Measurements from ENCODE around the gene PARM1. TPM values are rescaled to one million over a fixed set of nuclear protein-coding genes. Genes with fewer than 3 reads are reported as not detected.

Gene PARM1
- total and polyA plus RNA-seq, 2 donors (not counting 1 experiment from before 2014, with no cell fraction given): 0.30 to 2.0 TPM

DNA sequence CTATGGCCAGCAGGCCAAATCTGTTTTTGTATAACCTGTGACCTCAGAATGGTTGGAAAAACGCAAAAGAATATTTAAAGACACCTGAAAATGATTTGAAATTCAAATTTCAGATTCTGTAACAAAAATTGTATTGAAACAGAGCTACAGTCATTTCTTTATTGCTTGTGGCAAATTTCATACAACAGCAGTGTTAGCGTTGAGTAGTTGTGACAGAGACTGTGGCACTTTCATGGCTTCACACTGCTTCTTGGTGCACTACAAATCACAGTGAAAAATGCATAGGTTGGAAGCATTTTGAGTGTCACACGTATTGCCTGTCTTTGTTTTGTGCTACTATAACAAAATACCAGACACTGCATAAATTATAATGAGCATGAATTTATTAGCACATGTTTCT lies 12.2 kb upstream of the PARM1 start:
- no peaks in the 10 kb centered on the region for H4K20me1 ChIP-seq (ENCODE audit: control insufficient read depth, extremely low read depth, insufficient read depth, low read length)
- H3K9ac ChIP-seq (ENCODE audit: insufficient read depth, low read length): no peak overlapping the region
- H3K27me3 ChIP-seq (ENCODE audit: control insufficient read depth, insufficient read depth, low read length): no peaks in the 10 kb centered on the region
- TF ChIP-seq, protein P1, sequence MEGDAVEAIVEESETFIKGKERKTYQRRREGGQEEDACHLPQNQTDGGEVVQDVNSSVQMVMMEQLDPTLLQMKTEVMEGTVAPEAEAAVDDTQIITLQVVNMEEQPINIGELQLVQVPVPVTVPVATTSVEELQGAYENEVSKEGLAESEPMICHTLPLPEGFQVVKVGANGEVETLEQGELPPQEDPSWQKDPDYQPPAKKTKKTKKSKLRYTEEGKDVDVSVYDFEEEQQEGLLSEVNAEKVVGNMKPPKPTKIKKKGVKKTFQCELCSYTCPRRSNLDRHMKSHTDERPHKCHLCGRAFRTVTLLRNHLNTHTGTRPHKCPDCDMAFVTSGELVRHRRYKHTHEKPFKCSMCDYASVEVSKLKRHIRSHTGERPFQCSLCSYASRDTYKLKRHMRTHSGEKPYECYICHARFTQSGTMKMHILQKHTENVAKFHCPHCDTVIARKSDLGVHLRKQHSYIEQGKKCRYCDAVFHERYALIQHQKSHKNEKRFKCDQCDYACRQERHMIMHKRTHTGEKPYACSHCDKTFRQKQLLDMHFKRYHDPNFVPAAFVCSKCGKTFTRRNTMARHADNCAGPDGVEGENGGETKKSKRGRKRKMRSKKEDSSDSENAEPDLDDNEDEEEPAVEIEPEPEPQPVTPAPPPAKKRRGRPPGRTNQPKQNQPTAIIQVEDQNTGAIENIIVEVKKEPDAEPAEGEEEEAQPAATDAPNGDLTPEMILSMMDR (conservative IDR thresholded peaks at IDR 0.05 in 1 of 2, IDR thresholded peaks at IDR 0.05 in 1 of 2; ENCODE audit: low read depth in 1 of 2, low read length in 2 of 2): no peak
- no peak overlapping the region for H3K4me2 ChIP-seq (ENCODE audit: extremely low read depth, insufficient read depth, low read length)
- DNase-seq (ENCODE audit: low read depth in 2 of 2): no peak
- no peaks in the 10 kb centered on the region for H3K4me1 ChIP-seq (ENCODE audit: control insufficient read depth, extremely low read depth, insufficient read depth, low read length)
- no peaks in the 10 kb centered on the region for H3K9me3 ChIP-seq (ENCODE audit: control insufficient read depth, insufficient read depth, low read depth, low read length)
- H2AFZ ChIP-seq (ENCODE audit: low read length): no peak overlapping the region
- no peaks in the 10 kb centered on the region for H3K36me3 ChIP-seq (ENCODE audit: control insufficient read depth, insufficient read depth, low read length)
- H3K27ac ChIP-seq (ENCODE audit: insufficient read depth, low read length): no peak overlapping the region
- H3K4me3 ChIP-seq (replicated peaks in 1 of 4; ENCODE audit: control extremely low read depth in 1 of 4, insufficient read depth in 1 of 4, low read depth in 3 of 4, low read length in 4 of 4): no peak overlapping the region
- no peaks in the 10 kb centered on the region for H3K79me2 ChIP-seq (ENCODE audit: control insufficient read depth, insufficient read depth, low read length)

DNA sequence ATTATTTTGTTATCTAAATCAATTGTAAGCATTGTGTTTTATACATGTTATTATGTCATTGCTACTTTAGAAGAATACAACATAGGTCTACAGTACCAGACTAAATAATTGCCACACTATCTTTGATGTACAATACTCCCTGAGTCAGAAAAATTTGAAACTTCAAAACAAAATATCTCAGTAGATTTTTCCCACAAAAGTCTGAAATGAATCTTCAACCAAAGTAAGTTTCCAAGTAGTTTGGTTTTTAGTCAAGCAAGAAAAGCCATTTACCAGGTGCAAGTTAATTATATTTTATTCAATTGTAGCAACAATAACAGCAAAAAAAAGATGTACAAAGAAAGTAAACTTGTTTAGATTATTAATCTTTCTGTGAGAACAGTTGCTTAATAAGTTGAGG lies 11.4 kb upstream of the PARM1 start:
- Histone ChIP-seq H3K4me3 (replicated peaks in 1 of 4; ENCODE audit: control extremely low read depth in 1 of 4, insufficient read depth in 1 of 4, low read depth in 3 of 4, low read length in 4 of 4) (no peak overlapping the region), H3K4me2 (ENCODE audit: extremely low read depth, insufficient read depth, low read length) (no peak overlapping the region), H3K4me1 (ENCODE audit: control insufficient read depth, extremely low read depth, insufficient read depth, low read length) (no peaks in the 10 kb centered on the region), H3K27ac (ENCODE audit: insufficient read depth, low read length) (no peak overlapping the region), H3K27me3 (ENCODE audit: control insufficient read depth, insufficient read depth, low read length) (no peaks in the 10 kb centered on the region), H3K9me3 (ENCODE audit: control insufficient read depth, insufficient read depth, low read depth, low read length) (no peaks in the 10 kb centered on the region), H3K36me3 (ENCODE audit: control insufficient read depth, insufficient read depth, low read length) (no peaks in the 10 kb centered on the region), H2AFZ (ENCODE audit: low read length) (no peak overlapping the region), H3K9ac (ENCODE audit: insufficient read depth, low read length) (no peak overlapping the region), H3K79me2 (ENCODE audit: control insufficient read depth, insufficient read depth, low read length) (no peaks in the 10 kb centered on the region), H4K20me1 (ENCODE audit: control insufficient read depth, extremely low read depth, insufficient read depth, low read length) (no peaks in the 10 kb centered on the region)
- no peak for DNase-seq (ENCODE audit: low read depth in 2 of 2)
- TF ChIP-seq, protein P1 (conservative IDR thresholded peaks at IDR 0.05 in 1 of 2, IDR thresholded peaks at IDR 0.05 in 1 of 2; ENCODE audit: low read depth in 1 of 2, low read length in 2 of 2): no peak

DNA sequence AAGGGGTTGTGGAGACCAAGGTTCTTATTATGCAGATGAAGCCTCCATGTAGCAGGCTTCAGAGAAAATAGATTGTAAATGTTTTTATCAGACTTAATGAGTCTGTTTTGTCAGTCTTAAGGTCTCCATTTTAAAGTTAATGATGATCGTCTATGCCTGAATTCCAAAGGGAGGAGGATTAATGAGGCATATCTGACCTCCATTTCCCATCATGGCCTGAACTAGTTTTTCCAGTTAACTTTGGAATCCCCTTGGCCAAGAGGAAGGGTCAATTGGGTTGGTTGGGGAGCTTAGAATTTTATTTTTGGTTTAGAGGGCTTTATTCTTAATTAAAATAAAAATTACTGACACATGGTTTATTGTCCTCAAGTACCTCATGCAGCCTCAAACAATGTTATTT lies 6.9 kb upstream of the PARM1 start:
- Histone ChIP-seq H3K27ac (ENCODE audit: insufficient read depth, low read length) (no peak overlapping the region), H3K79me2 (ENCODE audit: control insufficient read depth, insufficient read depth, low read length) (no peaks in the 10 kb centered on the region), H3K4me2 (ENCODE audit: extremely low read depth, insufficient read depth, low read length) (no peak overlapping the region), H3K27me3 (ENCODE audit: control insufficient read depth, insufficient read depth, low read length) (no peaks in the 10 kb centered on the region), H4K20me1 (ENCODE audit: control insufficient read depth, extremely low read depth, insufficient read depth, low read length) (no peaks in the 10 kb centered on the region), H3K4me3 (replicated peaks in 1 of 4; ENCODE audit: control extremely low read depth in 1 of 4, insufficient read depth in 1 of 4, low read depth in 3 of 4, low read length in 4 of 4) (no peak overlapping the region), H3K4me1 (ENCODE audit: control insufficient read depth, extremely low read depth, insufficient read depth, low read length) (no peaks in the 10 kb centered on the region), H3K9me3 (ENCODE audit: control insufficient read depth, insufficient read depth, low read depth, low read length) (no peaks in the 10 kb centered on the region), H3K9ac (ENCODE audit: insufficient read depth, low read length) (no peak overlapping the region), H3K36me3 (ENCODE audit: control insufficient read depth, insufficient read depth, low read length) (no peaks in the 10 kb centered on the region), H2AFZ (ENCODE audit: low read length) (no peak overlapping the region)
- TF ChIP-seq, protein P1 (conservative IDR thresholded peaks at IDR 0.05 in 1 of 2, IDR thresholded peaks at IDR 0.05 in 1 of 2; ENCODE audit: low read depth in 1 of 2, low read length in 2 of 2): no peak
- no peak for TF ChIP-seq EZH2 (IDR thresholded peaks at IDR 0.05; ENCODE audit: low read length, missing control alignments)
- DNase-seq (ENCODE audit: low read depth in 2 of 2): no peak
